PC-3 (cell line): ENCODE results near the gene ZNF559.

Experiments used
- CTCF ChIP-seq: fragments of 300-600 bp; sonication (generic); conservative IDR thresholded peaks from 2 replicates; pipeline ENCODE4 v1.5.1; 2017; ENCODE audit warnings: antibody characterized with exemption, low read depth, mild to moderate bottlenecking, low read length
- EZH2 ChIP-seq: fragments of 300-600 bp; sonication (generic); IDR thresholded peaks from one replicate; pipeline ENCODE4 v1.6.1; 2017; ENCODE audit warnings: antibody characterized with exemption, mild to moderate bottlenecking, low read length; ENCODE audit not compliant: unreplicated experiment
- EZH2phosphoT487 ChIP-seq: fragments of 300-600 bp; sonication (generic); IDR thresholded peaks from 2 replicates; pipeline ENCODE4 v1.6.1; 2018; ENCODE audit warnings: mild to moderate bottlenecking, antibody characterized with exemption, low read length, borderline replicate concordance

DNA sequence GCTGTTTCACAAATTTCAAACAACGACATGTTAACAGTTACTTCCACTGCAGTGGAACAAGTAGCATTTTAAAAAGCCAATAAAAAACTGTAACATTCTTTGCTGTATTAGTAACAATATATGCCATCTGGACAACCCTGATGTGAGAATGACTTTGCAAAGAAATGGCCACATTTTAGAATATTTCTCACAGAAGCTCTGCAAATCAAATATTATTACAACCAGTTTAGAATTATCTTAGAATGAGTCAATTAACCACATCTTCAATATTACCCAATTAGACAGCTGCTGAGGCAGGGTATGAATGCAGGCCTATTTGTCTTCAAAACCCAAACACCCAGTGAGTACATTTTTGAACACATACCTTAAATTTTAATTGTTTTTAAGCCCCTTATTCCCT, 17.5 kb upstream of the ZNF559 start:
- no peak for TF ChIP-seq CTCF
- no peak for TF ChIP-seq EZH2phosphoT487
- TF ChIP-seq EZH2, result no peak
